Endometrium (tissue), 2 donors: ENCODE results near the gene PPP1R1A.

Experiments used
- FAIRE-seq: peaks from 2 replicates; lab custom pipeline; 2012; peaks lifted over from hg19 to GRCh38; lab: Jason Lieb, UNC
- donor health status: control.
- donor health status: control.

The PPP1R1A gene

GRCh38 chr12:54529581-54529980, 58.9 kb downstream of the PPP1R1A start:
- FAIRE-seq: no peak
